Superior temporal gyrus (tissue), 1 donor: ENCODE results near the gene FOXB1.

Experiments
- DNase-seq: peaks from one replicate; pipeline ENCODE4 v3.0.0-alpha.2; 2016; ENCODE audit errors: extremely low spot score

The FOXB1 gene

DNA sequence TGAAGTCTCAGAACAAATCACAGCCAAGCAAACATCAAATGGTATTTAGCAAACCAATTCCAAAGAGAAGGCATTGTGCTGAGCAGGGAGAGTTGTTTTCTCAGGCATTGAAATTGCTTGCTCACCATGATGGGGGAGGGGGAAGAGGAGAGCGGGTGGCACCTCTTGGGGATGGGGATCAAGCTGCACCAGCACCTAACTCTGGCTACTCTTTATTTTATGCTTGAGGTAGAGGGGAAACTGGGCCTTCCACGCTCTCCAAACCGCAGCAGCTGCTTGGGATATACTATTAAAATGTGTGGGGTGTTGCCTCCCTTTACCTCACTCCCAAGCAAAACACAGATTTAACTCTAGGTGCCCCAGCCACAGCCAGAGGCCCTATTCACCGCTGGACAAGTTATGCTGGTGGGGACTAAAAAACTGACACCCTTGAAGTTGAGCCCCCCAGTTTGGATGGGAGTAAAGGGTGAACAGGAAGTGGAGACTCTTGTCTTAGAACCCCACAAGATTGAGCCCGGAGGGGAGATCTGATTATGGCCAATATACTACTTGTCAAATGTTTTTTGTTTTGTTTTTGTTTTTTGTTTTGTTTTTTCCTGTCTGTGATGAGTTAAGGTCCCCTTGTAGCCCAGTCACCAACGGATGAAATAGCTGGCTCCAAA lies 5.0 kb upstream of the FOXB1 start:
- DNase-seq = no peak

DNA sequence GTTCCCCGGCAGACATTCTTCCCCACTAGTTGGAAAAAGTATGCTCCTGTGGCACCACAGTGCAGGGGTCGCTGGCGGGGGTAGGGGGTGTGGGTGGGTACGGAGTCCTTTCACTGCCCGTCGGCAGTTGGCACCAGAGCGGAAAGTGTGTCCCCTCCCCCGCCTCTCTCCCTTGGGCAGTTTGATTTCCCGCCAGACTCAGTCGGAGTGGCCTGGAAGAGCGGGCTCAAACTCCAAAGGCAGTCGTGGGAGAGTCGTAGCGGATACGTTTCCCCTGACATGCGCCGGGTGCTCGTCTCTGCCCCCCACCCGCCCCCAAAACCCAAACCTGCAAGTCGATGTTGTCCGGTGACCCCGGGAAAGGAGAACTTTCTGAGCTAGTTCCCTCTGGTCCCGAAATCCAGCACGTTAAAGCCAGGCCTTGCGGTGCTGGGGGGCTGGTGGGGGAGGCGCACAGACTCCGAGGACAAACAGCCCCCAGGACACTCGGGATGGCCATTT lies 4.4 kb upstream of the FOXB1 start:
- no peak for DNase-seq

DNA sequence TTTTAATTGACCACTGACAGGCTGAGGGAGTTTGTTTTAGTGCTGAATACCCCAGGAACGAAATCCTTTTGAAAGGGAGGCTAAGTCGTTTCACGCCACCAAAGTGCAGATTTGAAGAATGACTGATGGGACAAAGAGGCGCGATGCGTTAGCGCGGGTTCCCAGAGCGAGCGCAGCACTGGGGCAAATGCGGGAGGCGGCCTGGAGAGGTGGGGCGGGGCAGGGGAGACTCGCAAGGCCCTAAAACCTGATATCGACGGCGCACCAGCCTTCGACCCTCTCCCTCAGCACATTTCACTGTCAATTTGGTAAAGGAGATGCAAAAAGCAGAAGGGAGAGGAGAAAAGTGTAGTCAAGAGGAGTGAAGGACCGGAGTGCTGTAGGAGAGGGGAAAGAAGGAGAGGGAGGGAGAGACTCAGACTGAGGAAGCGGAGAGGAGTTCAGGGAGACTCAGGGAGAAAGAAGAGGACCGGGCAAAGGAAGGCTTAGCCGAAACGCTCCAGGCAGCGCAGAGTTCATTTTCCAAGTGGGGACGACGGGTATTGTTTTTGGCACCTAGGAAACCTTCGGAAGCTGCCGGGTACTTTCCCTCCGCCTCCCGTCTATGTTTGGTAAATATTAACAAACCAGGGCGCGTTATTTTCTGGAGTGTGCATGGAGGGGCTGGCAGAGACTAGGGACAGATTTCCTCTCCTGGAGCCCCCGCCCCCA lies 3.8 kb upstream of the FOXB1 start:
- no peak for DNase-seq

DNA sequence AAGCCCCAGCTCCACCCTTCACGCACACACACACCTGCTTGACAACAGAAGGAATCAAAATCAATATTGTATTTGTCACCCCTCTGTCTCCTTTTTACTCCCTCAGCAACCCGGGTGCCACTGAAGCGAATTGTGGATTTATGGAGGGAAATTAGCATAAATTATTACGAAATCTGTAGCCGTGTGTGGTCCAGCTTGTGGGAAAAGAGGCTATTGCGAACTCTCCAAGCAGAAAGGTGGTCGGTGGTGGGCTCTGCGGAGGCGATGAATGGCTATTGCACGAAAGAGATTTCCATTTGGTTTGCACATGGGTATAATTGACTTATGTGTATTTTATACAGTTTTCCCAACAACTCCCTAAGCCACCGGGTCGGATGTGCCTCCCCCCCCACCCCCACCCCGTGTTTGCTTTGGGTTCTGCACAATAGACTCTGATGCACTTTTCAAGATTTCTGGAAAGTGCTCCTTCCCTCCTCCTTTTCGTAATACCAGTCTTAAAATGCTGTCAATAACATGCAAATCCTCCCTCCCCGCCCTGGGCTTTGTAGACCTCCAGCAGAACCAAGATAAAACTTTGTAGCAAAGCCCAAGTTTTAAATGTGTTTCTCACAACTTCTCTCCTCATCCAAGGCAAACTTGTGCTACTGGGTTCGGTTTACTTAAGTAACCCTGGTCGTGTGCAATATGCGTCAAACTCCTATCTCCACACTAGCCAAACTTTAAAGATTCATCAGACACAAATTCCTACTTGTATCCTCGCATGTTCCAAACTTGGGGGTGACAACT lies 3.1 kb upstream of the FOXB1 start:
- no peak for DNase-seq

DNA sequence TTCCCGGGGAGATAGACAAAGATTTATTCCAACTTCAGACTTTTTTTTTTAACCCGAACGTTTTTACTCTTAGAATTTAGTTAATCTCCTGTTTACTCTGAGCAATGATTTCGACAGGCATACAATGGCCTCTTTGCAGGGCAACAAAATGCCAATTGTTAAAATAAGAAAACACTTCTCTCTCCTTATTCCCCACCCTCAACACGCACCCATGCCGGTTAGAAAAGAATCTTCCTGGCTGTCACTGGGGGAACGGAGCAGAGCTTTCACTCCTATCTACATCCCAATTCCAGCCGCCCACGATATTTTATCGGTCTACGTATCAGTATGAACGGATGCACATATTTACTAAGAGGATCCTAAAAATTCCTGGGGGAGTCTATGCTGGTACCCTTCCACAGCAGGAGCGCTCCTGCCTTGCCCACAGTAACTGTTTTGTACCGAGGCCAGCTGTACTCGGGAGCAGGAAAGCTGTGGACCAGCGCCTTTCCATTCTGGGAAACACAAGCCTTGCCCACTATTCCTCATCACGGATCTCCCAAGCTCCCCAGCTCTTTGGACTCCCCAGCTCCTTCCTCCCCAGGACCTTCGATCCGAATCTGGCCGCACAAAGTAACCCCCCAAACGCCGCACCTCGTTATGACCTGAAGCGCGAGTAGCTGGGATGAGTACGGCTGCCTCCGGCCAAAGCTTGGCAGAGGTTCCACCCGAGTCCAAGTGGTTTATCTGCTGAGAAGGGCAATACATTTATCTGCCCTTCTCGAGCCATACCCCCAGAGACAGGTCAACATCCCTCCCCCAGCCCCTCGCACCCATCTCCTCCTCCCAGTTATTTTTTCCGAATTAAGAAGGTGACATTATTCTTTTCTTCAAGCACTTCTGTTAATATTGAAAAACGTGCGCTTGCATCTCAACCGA lies 2.2 kb upstream of the FOXB1 start:
- no peak for DNase-seq

DNA sequence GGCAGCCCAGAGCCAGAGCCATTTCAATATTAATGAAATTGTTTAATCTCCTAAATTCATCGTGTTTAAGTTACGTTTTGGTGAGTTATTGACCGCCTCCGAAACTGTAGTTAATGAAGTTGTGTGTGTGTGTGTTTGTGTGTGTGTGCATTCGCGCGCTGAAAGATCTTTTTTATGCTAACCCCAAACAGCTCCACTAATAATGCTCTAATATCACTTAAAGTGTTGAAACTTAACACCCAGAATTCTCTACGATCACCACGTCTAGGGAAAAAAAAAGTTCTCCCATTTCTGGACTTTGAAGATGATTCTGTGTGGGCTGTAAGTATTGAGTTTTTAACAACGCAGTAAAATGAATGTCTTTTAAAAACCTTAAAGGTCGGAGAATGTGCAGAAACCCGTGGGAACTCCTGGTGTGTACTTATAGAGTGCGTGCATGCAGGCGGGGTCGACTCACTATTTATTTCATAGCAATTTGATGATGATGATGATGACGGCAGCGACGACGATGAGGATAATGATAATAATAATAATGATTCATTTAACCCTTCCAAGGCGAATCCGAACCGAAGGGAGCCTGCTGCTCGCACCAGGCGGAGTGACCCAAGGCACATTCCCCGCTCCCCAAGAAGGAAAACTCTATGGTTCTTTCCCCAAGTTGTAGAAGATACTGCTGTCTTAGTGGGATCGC lies 1.4 kb upstream of the FOXB1 start:
- DNase-seq = no peak

DNA sequence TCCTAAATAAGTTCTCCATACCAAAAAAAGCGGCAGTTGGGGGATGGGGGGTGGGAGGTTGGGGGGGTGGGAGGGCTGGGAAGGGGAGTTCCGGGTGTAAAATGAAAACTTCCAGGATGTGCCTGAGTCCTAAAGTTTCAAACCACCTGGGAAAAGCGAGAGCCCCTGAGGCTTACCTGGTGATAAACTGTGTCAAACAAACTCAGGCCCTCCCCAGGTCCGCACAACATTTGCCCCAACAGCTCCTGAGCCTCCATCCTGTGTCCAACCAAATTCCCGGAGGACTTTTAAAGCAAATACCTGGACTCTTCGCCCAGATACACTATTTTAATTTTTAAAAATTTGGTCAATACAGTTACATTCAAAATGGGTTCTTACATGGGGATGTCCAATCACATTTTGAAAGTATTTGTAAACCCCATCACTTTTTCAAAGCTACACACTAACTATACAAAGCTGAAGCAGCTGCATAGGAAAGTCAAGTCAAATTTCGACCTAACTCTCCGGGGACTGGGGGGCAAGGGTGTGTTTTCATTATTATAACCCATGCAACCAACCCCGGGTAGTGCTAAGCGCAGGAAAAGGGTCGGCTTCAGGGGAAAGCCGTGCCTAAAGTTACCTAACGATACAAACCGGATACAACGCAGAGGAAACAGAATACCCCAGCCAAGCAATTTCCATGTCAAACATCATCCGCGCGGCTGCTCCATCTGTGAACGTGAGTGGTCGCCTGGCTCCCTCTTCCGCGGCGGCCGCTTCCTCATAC lies 685 bp upstream of the FOXB1 start:
- no peak for DNase-seq

DNA sequence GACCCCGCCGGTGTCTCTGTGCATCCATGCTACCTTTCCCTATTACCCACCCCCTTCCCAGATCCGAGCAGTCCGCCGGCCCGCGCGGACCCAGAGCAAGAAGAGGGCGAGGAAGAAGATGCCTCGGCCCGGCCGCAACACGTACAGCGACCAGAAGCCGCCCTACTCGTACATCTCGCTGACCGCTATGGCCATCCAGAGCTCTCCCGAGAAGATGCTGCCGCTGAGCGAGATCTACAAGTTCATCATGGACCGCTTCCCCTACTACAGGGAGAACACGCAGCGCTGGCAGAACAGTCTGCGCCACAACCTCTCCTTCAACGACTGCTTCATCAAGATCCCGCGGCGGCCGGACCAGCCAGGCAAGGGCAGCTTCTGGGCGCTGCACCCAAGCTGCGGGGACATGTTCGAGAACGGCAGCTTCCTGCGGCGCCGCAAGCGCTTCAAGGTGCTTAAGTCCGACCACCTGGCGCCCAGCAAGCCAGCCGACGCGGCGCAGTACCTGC lies 788 bp downstream of the FOXB1 start:
- DNase-seq = no peak

DNA sequence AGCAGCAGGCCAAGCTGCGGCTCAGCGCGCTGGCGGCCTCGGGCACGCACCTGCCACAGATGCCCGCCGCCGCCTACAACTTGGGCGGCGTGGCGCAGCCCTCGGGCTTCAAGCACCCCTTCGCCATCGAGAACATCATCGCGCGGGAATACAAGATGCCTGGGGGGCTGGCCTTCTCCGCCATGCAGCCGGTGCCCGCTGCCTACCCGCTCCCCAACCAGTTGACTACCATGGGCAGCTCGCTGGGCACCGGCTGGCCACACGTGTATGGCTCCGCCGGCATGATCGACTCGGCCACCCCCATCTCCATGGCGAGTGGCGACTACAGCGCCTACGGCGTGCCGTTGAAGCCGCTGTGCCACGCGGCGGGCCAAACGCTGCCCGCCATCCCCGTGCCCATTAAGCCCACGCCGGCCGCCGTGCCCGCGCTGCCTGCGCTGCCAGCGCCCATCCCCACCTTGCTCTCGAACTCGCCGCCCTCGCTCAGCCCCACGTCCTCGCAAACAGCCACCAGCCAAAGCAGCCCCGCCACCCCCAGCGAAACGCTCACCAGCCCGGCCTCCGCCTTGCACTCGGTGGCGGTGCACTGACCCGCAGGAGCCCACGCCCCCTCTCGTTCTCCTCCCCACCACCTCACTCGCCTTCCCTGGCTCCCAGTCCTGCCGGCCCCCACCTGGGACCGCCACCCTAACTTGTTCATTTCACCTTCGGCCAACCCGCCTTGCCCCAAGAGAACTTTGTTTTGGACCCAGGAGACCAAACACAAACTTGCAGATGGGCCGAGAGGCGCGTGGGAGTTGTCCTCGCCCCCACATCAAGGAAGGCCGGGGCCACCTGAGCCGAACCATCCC lies 1.5 kb downstream of the FOXB1 start:
- DNase-seq = no peak

DNA sequence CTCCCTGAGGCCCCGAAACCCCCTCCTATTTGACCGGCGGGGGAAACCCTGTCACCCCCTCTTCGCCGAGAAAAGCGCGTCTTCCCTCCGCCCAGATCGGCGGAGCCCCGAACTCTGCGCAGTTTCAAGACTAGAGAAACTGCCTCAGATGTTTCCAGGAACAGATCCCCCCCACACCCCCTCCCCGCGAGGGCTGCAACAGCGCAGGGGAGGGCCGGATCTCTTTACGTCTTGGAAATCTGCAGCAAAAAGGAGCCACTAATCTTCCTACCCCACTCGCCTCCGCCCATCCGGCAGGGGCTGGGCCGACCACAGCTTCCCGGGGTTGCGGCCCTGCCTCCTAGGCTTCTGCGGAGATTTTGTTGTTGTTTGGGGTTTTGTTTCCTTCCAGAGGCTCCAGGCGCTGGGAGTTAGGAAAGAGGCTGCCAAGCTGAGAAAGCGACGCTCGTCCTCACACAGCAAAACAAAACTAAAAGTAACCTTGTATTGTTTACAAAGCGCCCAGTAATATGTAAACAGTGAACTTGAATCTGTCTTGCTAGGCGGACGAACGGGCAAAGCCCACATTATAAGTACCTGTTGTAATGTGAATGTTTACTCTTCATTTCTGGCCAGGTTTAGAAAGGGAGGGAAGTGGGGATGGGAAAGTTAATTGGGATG lies 2.2 kb downstream of the FOXB1 start:
- no peak for DNase-seq

DNA sequence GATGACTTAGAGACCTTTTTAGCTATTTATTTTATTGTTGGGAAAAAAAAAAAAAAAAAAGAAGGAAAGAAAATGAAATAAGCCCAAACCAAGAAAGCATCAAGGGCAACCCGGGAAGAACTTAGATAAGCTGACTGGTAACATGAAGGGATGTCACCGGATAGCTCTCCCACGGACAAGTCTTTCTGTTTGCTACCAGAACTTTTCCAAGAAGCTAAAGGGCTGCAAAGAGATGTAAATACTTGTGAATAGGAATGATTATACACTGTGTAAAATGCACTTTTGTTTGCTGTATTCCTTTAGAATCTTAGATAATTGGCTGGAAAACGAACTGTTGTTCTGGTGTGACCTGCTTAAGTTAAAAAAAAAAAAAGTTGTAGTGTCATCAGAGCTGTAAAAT lies 2.8 kb downstream of the FOXB1 start:
- no peak for DNase-seq

DNA sequence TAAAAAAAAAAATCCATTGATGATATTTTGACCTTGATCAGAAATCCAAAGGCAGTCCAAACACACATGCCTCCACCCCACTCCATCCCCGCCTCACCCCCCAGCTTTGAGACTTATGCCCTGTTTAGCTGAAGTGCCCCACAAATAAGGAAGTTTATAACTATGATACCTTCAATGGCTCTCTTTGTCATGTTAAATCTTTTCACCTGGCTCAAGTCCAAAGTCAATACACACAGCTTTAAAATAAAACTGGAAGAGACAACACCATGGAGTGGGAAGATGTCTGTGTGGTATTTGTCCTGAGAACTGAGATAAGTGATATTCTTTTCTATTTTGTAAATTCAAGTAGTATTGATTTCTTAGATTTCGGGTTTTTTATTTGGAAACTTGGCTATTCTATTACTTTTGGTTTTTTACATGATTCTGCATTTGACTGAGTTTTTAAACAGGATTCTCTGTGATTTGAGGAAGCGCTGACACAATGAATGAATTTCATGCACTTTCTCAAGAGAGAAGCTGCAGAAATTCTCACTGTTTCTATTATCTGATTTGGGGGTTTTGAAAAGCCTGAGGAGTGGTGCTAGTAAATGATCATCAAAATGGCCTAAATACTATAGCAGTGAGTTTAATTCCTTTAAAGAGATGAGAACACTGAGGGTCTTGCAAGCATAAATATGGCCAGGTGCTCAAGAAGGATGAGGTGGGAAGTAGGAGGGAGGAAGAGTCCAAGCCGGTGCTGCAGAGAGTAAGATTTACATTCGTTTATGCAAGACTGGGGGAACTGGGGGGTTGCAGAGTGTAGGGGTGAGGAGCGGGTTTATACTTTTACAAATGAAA lies 5.2 kb downstream of the FOXB1 start:
- no peak for DNase-seq

DNA sequence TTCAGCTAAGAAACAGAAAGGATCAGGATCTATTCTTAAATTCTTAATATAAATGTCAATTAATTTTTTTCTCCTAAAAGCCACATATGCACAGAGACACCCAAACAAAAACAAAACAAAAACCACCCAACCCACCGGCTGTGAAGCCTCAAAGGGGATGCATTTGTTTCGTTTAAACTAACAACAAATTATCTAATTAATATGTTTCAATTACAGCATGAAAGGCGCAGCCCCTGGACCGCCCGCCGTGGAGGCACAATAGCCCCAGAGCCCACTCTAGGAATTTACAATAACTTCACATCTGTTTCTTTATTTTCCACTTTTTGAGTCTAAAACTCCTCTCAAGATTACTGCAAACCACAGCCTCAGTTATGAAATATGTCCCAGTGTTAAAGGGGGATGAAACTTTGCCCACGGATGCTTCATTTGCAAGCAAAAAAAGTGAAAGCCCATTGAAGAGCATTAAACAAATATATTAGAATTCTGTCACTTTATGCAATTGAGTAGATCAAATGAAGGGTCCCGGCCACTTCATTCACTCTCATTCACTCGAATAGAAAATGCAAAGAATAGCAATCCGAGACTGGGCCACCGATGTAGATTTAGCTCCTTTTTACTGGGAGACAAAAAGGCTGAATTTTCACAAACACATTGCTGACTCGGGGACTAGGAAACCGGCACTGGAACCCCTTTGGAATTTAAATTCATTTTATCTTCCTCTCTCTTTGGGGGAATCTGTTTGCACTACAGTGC lies 6.0 kb downstream of the FOXB1 start:
- no peak for DNase-seq

DNA sequence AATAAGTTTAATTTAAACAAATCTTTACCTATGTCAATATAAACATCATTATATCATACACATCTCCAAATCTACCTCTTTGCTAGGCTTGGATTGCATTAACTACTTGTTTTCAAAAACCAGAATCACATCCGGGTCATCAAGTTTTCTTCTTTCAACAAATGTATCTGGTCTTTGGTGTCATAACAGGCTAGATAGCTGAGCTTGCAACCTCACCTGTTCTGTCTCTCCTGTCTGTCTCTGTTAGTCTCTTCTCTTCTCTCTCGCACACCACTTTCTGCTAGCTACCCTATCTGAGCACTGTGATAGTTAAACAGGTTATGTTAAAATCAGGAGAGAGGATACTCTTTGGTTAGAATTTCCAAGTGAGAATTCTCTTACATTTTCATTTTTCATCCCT lies 6.7 kb downstream of the FOXB1 start:
- no peak for DNase-seq

DNA sequence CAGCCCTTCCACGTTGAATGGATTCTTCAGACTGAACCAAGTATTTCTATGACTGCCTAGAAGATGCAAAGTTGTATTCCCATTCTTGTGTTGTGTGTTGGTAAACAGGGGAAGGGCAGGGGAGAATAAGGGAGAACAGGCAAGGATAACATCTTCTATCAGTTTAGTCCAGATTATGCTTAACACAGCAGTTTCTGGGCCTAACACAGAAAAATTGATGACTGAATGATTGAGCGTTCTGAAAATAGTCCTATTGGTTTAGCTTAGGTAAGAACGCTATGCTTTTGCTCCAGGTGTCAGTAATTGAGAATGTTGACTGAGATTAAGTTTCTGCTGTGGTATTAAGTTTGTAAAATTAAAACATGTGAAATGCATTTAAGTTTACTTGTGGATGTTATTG lies 8.6 kb downstream of the FOXB1 start:
- no peak for DNase-seq

DNA sequence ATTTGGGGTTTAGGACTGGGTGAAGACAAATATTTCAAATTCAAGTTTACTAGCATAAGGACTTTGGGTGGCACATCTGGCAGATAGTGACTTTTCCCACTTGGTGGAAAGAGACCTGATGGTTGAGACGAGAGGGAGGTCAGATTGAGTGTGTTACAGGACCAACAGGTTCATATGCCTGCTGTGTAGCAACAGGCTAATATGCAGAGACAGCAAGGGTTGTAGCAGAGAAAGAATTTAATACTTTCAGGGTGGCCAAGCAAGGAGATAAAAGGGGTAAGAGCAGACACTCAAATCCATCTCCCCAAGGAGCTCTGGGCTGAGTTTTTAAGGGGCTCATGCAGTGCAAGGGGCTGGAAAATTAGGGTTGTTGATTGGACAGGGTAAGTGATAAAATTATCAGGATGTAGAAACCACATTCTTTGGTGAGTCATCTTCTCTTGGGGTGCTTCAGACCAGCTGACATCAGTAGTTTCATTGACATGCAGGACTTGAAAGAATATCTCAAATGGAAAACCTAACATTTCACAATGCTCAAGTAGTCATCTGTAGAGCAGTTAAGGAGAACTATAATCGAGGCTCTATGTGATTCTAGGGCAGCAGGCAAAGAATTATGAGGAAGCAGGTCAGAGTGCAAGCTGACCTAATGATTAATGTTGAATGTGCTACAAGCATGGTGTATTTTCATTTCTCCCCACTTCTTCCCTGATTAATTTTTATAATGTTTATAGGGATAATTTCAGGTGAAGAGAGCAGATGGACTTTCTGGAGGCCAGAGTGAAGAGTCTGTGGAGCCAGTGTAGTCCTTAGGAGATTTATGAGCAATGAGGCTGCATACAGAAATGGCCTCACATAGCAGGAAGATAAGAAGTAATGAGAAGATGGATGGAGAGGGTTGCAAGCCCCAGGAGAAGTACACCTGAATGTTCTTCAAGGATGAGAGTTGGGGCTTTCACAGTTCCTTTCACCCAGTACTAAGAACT lies 13.7 kb downstream of the FOXB1 start:
- DNase-seq = no peak
